ENCODE results near the gene CXXC1.
"Not testable (repeated sequence)": the region's sequence is repeated elsewhere in the genome, so short reads cannot be mapped to it uniquely, and the experiment has no call there.

The CXXC1 gene

GRCh38 chr18:50274044-50274442, 13.4 kb downstream of the CXXC1 start:
- no peak for DNase-seq (ENCODE audit: low read depth)

GRCh38 chr18:50273203-50274043, 14.1 kb downstream of the CXXC1 start:
- no peak for DNase-seq (ENCODE audit: low read depth)

GRCh38 chr18:50272568-50272967, 14.9 kb downstream of the CXXC1 start:
- DNase-seq (ENCODE audit: low read depth), result no peak

- peak; percentile 72 for DNase-seq (ENCODE audit: low read depth)
These were observed 19.3 kb downstream of the CXXC1 start for GRCh38 chr18:50268022-50268747.

- peak; percentile 89 for DNase-seq (ENCODE audit: low read depth)
These were observed 21.2 kb downstream of the CXXC1 start, which contains the start of gene CFAP53 for GRCh38 chr18:50266248-50266704. Gene CFAP53 (minus strand): TSS chr18:50266495. CDS start chr18:50266404, 91 bp downstream.

GRCh38 chr18:50262977-50263376, 24.5 kb downstream of the CXXC1 start:
- no peak for DNase-seq (ENCODE audit: low read depth)

- DNase-seq (ENCODE audit: low read depth), result no peak
These were observed 36.6 kb downstream of the CXXC1 start for GRCh38 chr18:50250935-50251334.

GRCh38 chr18:50249576-50249975, 37.9 kb downstream of the CXXC1 start:
- no peak for DNase-seq (ENCODE audit: low read depth)

GRCh38 chr18:50247561-50247960, 39.9 kb downstream of the CXXC1 start:
- DNase-seq (ENCODE audit: low read depth), result no peak

GRCh38 chr18:50241768-50242167, 45.7 kb downstream of the CXXC1 start:
- not testable (repeated sequence) for DNase-seq (ENCODE audit: low read depth)

GRCh38 chr18:50240080-50240563, 47.4 kb downstream of the CXXC1 start:
- DNase-seq (ENCODE audit: low read depth), result no peak

GRCh38 chr18:50232419-50232818, 55.1 kb downstream of the CXXC1 start:
- DNase-seq (ENCODE audit: low read depth), result no peak
